Spleen (tissue), 7 donors: ENCODE data around the gene DRAP1.

ENCODE experiments used
- POLR2AphosphoS5 ChIP-seq, 3 donors: sonication (generic); formaldehyde crosslinking; IDR thresholded peaks; one replicate each; pipeline ENCODE4 v1.5.1; 2017; ENCODE audit warnings: antibody characterized with exemption in 3 of 3
- TF ChIP-seq, protein P1 (sequence below), 11 experiments: fragments of 200-600 bp in 7 of 11; fragments of 450-650 bp in 4 of 11; sonication (generic) in 4 of 11; IDR thresholded peaks in 8 of 11; conservative IDR thresholded peaks in 3 of 11; 1 replicate in 7 of 11; 2 replicates in 4 of 11; pipeline versions ENCODE4 v1.4.0 to v1.8.0; 2016 to 2021; ENCODE audit warnings: antibody characterized with exemption in 11 of 11, inconsistent platforms in 4 of 11, mild to moderate bottlenecking in 1 of 11
- donor health status: DM: no; HTN: no; CAD: no; lungs with moderate emphysema.
- donor health status: DM: no; HTN: no; CAD: no.
- donor health status: DM: no; HTN: no; CAD: no.

DNA sequence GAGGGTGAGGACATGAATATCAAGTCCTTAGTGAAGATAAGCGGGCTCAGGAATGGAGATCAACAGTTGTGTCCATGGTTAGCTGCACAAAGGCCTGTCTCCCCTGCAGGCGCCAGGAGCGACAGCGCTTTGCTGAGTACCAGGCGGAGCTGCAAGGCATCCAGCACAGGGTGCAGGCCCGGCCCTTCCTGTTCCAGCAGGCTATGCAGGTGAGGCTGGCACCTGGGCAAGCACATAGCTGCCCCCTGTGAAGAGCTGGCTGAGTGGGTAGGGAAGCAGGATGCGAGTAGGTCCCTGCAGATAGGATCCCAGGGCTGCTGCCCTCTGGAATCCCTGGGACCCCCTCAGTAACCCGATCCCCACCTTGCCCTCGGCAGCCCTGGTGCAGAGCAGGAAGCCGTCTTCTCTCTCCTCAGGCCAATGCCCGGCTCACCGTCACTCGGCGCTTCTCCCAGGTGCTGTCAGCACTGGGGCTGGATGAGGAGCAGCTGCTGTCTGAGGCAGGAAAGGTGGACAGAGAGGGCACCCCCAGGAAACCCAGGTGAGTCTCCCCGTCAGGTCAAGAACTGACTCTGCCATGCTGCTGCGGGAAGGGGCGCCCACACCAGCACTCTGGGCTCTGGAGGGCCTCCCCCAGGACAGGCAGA, 39.7 kb downstream of the DRAP1 start:
- TF ChIP-seq, protein P1, sequence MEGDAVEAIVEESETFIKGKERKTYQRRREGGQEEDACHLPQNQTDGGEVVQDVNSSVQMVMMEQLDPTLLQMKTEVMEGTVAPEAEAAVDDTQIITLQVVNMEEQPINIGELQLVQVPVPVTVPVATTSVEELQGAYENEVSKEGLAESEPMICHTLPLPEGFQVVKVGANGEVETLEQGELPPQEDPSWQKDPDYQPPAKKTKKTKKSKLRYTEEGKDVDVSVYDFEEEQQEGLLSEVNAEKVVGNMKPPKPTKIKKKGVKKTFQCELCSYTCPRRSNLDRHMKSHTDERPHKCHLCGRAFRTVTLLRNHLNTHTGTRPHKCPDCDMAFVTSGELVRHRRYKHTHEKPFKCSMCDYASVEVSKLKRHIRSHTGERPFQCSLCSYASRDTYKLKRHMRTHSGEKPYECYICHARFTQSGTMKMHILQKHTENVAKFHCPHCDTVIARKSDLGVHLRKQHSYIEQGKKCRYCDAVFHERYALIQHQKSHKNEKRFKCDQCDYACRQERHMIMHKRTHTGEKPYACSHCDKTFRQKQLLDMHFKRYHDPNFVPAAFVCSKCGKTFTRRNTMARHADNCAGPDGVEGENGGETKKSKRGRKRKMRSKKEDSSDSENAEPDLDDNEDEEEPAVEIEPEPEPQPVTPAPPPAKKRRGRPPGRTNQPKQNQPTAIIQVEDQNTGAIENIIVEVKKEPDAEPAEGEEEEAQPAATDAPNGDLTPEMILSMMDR (IDR thresholded peaks at IDR 0.05 in 8 of 11, conservative IDR thresholded peaks at IDR 0.05 in 3 of 11), result no peak
- no peak for TF ChIP-seq POLR2AphosphoS5 (IDR thresholded peaks at IDR 0.05)
